ENCODE data around the gene ATG13. TPM values are rescaled to one million over a fixed set of nuclear protein-coding genes. Genes with fewer than 3 reads are reported as not detected.

Gene ATG13
- total and polyA plus RNA-seq, 2 of the 8 experiments (the other 6 are each of a cell fraction or from before 2014, with no cell fraction given): 65.0 to 77.4 TPM

DNA sequence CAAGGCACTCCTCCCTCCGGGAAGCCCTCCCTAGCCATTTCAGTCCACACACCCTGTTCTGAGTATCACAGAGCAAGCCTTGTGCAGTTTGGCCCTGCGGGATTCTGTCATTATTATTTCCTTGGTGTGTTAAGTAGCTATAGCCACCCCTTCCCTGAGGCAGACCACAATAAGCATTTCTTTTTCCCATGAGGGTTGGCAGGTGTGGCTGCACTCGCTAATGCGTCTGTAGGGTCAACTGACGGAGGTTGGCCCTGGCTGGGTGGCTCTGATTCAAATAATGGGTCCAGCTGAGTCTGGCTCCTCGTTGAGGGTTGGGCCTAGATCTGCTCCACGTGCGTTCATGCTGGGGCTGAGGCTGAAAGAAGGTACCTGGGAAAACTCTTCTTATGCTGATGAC is 106.7 kb downstream of the ATG13 start:
- TF ChIP-seq SAP30 (IDR thresholded peaks at IDR 0.05; ENCODE audit: insufficient read depth, insufficient replicate concordance, low read length): no peak
- TF ChIP-seq HDAC2 (IDR thresholded peaks at IDR 0.05; ENCODE audit: borderline replicate concordance in 1 of 2, low read depth in 2 of 2, low read length in 2 of 2): no peak
- TF ChIP-seq SUZ12 (IDR thresholded peaks at IDR 0.05; ENCODE audit: low read length): no peak
- TF ChIP-seq, protein P1, sequence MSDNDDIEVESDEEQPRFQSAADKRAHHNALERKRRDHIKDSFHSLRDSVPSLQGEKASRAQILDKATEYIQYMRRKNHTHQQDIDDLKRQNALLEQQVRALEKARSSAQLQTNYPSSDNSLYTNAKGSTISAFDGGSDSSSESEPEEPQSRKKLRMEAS (IDR thresholded peaks at IDR 0.05): peak; percentile 42; the same call in 1 of the 2 replicates
- Histone ChIP-seq H4K8ac (ENCODE audit: extremely low read depth, insufficient read depth, low read length) (no peak overlapping the region; the same call in 1 of the 2 replicates), H2BK15ac (ENCODE audit: low read length) (no peak overlapping the region), H3K56ac (replicated peaks; ENCODE audit: insufficient read length, low read depth, low read length) (no peak overlapping the region), H4K91ac (replicated peaks; ENCODE audit: insufficient read length, low read length) (no peak overlapping the region), H3K23ac (ENCODE audit: insufficient read length) (no peak overlapping the region), H3K79me1 (ENCODE audit: low read depth, low read length) (no peaks in the 10 kb centered on the region), H3K14ac (ENCODE audit: insufficient read length) (no peak overlapping the region), H2BK20ac (ENCODE audit: low read length) (no peak overlapping the region), H3K4ac (replicated peaks; ENCODE audit: insufficient read length, low read depth, low read length) (no peak overlapping the region), H3K27ac (ENCODE audit: low read depth, low read length) (no peak overlapping the region), H3K4me3 (ENCODE audit: extremely low read depth in 1 of 4, insufficient read depth in 2 of 4, low read depth in 3 of 4, low read length in 4 of 4) (no peak overlapping the region), H2BK12ac (ENCODE audit: low read depth, low read length) (no peak overlapping the region), H3K27me3 (replicated peaks in 1 of 4; ENCODE audit: control insufficient read depth in 3 of 4, extremely low read depth in 1 of 4, insufficient read depth in 3 of 4, low read length in 3 of 4) (no peaks in the 10 kb centered on the region), H3K18ac (ENCODE audit: extremely low read depth, low read length) (0 out of 2 replicates have a peak overlapping the region, but pooled peaks have one; percentile 27), H2AK5ac (ENCODE audit: low read depth, low read length) (no peak overlapping the region), H3K36me3 (ENCODE audit: control insufficient read depth in 2 of 4, insufficient read depth in 4 of 4, low read length in 3 of 4) (no peaks in the 10 kb centered on the region), H2BK120ac (replicated peaks; ENCODE audit: low read depth, low read length) (no peak overlapping the region), H3K9ac (replicated peaks in 1 of 4; ENCODE audit: extremely low read depth in 1 of 4, low read depth in 3 of 4, low read length in 3 of 4) (0 out of 7 replicates have a peak overlapping the region, but pooled peaks of 1 of the 4 experiments have one; percentile 37), H3K9me3 (ENCODE audit: insufficient read depth in 2 of 2, low read depth in 1 of 2, low read length in 1 of 2) (no peaks in the 10 kb centered on the region), H3K79me2 (ENCODE audit: control insufficient read depth in 1 of 2, insufficient read depth in 2 of 2, low read length in 2 of 2) (no peaks in the 10 kb centered on the region), H3K23me2 (ENCODE audit: low read depth, low read length) (no peaks in the 10 kb centered on the region), H2BK5ac (ENCODE audit: low read depth, low read length) (no peak overlapping the region), H3K4me2 (ENCODE audit: insufficient read depth in 1 of 2, low read depth in 2 of 2, low read length in 2 of 2) (0 out of 4 replicates have a peak overlapping the region, but pooled peaks of 1 of the 2 experiments have one; percentile 1), H3K4me1 (replicated peaks in 1 of 4; ENCODE audit: control insufficient read depth in 3 of 4, insufficient read depth in 4 of 4, low read length in 3 of 4) (peaks cover 0 to 3% (median under 1%) of the 10 kb centered on the region in 4 experiments; a peak in 2 of 7 replicates), H4K5ac (ENCODE audit: insufficient read length, low read depth, low read length) (no peak overlapping the region), H2AFZ (ENCODE audit: low read length) (peak overlapping the region; percentile 55), H4K20me1 (replicated peaks in 1 of 2; ENCODE audit: control insufficient read depth in 1 of 2, insufficient read depth in 2 of 2, low read length in 2 of 2) (no peaks in the 10 kb centered on the region)
- CTCF ChIA-PET (ENCODE audit: partially characterized antibody): interaction anchor here (0.7 to 1.2 kb wide), 3 partner anchors 429 to 1236 kb away, joined by 3 read pairs; no protein-coding TSS in a partner anchor
- POLR2A ChIA-PET (ENCODE audit: partially characterized antibody): interaction anchor here (0.8 kb wide), 1 partner anchor 23 kb away, joined by 3 read pairs; the partner anchor contains the start of genes ARHGAP1 and ZNF408
- no peak for DNase-seq (ENCODE audit: low read depth in 1 of 2, low spot score in 2 of 2)
- 72% methylated on average over 8 of the region's 8 CpGs; no CpG with 5 or more reads in 1 of the 2 experiments for WGBS, 2 experiments (ENCODE audit: extremely low coverage in 1 of 2, insufficient coverage in 1 of 2, insufficient read length in 1 of 2, insufficient replicate concordance in 2 of 2, low coverage in 1 of 2, low lambda C conversion rate in 2 of 2, missing lambda C conversion rate in 1 of 2)
- FAIRE-seq: no peak

All from H1 (cell line).